ENCODE data around the gene FEM1A. TPM values are rescaled to one million over a fixed set of nuclear protein-coding genes. Genes with fewer than 3 reads are reported as not detected.

The FEM1A gene
- total RNA-seq, 1 experiment from 2014 or later, result 13.4 TPM

GRCh38 chr19:4754248-4754647, 37.3 kb upstream of the FEM1A start:
- Histone ChIP-seq H3K36me3 (ENCODE audit: control insufficient read depth, insufficient read depth, low read length) (no peaks in the 10 kb centered on the region), H3K4me1 (ENCODE audit: control insufficient read depth, insufficient read depth, low read length) (no peaks in the 10 kb centered on the region), H3K9me3 (ENCODE audit: control insufficient read depth, insufficient read depth, low read depth, low read length) (no peaks in the 10 kb centered on the region), H3K27me3 (ENCODE audit: control insufficient read depth, insufficient read depth, low read length) (no peaks in the 10 kb centered on the region), H3K27ac (ENCODE audit: low read length) (no peak overlapping the region), H3K4me3 (ENCODE audit: low read depth in 2 of 2, low read length in 2 of 2) (no peak overlapping the region)
- DNase-seq (ENCODE audit: low read depth, low spot score), result no peak
- intact Hi-C loops (cut with micrococcal nuclease; ENCODE audit: unreplicated experiment), result no loop called here
- in situ Hi-C loops (cut with HindIII; ENCODE audit: low pct_unique_long_range_greater_than_20kb, low sequenced_read_pairs), result no loop called here
- no TSS peak for BruUV-seq (replicated peaks)
- CTCF ChIA-PET, result no interaction called here
- no peak for TF ChIP-seq POLR2AphosphoS5 (IDR thresholded peaks at IDR 0.05; ENCODE audit: low read depth, low read length)
- TF ChIP-seq, protein P1, sequence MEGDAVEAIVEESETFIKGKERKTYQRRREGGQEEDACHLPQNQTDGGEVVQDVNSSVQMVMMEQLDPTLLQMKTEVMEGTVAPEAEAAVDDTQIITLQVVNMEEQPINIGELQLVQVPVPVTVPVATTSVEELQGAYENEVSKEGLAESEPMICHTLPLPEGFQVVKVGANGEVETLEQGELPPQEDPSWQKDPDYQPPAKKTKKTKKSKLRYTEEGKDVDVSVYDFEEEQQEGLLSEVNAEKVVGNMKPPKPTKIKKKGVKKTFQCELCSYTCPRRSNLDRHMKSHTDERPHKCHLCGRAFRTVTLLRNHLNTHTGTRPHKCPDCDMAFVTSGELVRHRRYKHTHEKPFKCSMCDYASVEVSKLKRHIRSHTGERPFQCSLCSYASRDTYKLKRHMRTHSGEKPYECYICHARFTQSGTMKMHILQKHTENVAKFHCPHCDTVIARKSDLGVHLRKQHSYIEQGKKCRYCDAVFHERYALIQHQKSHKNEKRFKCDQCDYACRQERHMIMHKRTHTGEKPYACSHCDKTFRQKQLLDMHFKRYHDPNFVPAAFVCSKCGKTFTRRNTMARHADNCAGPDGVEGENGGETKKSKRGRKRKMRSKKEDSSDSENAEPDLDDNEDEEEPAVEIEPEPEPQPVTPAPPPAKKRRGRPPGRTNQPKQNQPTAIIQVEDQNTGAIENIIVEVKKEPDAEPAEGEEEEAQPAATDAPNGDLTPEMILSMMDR (IDR thresholded peaks at IDR 0.05), result no peak
- no peak for TF ChIP-seq SIN3A (IDR thresholded peaks at IDR 0.05; ENCODE audit: borderline replicate concordance, insufficient read depth, low read depth, low read length)
- TF ChIP-seq TCF7L2 (IDR thresholded peaks at IDR 0.05; ENCODE audit: low read depth, low read length), result no peak
- TF ChIP-seq, protein P2, sequence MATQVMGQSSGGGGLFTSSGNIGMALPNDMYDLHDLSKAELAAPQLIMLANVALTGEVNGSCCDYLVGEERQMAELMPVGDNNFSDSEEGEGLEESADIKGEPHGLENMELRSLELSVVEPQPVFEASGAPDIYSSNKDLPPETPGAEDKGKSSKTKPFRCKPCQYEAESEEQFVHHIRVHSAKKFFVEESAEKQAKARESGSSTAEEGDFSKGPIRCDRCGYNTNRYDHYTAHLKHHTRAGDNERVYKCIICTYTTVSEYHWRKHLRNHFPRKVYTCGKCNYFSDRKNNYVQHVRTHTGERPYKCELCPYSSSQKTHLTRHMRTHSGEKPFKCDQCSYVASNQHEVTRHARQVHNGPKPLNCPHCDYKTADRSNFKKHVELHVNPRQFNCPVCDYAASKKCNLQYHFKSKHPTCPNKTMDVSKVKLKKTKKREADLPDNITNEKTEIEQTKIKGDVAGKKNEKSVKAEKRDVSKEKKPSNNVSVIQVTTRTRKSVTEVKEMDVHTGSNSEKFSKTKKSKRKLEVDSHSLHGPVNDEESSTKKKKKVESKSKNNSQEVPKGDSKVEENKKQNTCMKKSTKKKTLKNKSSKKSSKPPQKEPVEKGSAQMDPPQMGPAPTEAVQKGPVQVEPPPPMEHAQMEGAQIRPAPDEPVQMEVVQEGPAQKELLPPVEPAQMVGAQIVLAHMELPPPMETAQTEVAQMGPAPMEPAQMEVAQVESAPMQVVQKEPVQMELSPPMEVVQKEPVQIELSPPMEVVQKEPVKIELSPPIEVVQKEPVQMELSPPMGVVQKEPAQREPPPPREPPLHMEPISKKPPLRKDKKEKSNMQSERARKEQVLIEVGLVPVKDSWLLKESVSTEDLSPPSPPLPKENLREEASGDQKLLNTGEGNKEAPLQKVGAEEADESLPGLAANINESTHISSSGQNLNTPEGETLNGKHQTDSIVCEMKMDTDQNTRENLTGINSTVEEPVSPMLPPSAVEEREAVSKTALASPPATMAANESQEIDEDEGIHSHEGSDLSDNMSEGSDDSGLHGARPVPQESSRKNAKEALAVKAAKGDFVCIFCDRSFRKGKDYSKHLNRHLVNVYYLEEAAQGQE (IDR thresholded peaks at IDR 0.05; ENCODE audit: insufficient read depth in 1 of 2, low read depth in 2 of 2, low read length in 1 of 2), result no peak
- no peak for ATAC-seq
- POLR2A ChIA-PET, result interaction anchor here (0.7 kb wide), 1 partner anchor 216 kb away, joined by 11 read pairs; no protein-coding TSS in a partner anchor

- no peaks in the 10 kb centered on the region for H3K4me1 ChIP-seq (ENCODE audit: control insufficient read depth, insufficient read depth, low read length)
- in situ Hi-C loops (cut with HindIII; ENCODE audit: low pct_unique_long_range_greater_than_20kb, low sequenced_read_pairs), result no loop called here
- BruUV-seq (replicated peaks), result no TSS peak
- no peak overlapping the region for H3K27ac ChIP-seq (ENCODE audit: low read length)
- H3K27me3 ChIP-seq (ENCODE audit: control insufficient read depth, insufficient read depth, low read length), result no peaks in the 10 kb centered on the region
- no peak overlapping the region for H3K4me3 ChIP-seq (ENCODE audit: low read depth in 2 of 2, low read length in 2 of 2)
- intact Hi-C loops (cut with micrococcal nuclease; ENCODE audit: unreplicated experiment), result no loop called here
- DNase-seq (ENCODE audit: low read depth, low spot score) (no peak), ATAC-seq (no peak)
- no peaks in the 10 kb centered on the region for H3K9me3 ChIP-seq (ENCODE audit: control insufficient read depth, insufficient read depth, low read depth, low read length)
- ChIA-PET POLR2A (interaction anchor here (0.6 kb wide), 1 partner anchor 10 kb away, joined by 3 read pairs; no protein-coding TSS in a partner anchor), CTCF (no interaction called here)
- TF ChIP-seq, protein P2 (IDR thresholded peaks at IDR 0.05; ENCODE audit: insufficient read depth in 1 of 2, low read depth in 2 of 2, low read length in 1 of 2), result no peak
- TF ChIP-seq TCF7L2 (IDR thresholded peaks at IDR 0.05; ENCODE audit: low read depth, low read length) (no peak), POLR2AphosphoS5 (IDR thresholded peaks at IDR 0.05; ENCODE audit: low read depth, low read length) (no peak), SIN3A (IDR thresholded peaks at IDR 0.05; ENCODE audit: borderline replicate concordance, insufficient read depth, low read depth, low read length) (no peak)
- TF ChIP-seq, protein P1 (IDR thresholded peaks at IDR 0.05), result no peak
- no peaks in the 10 kb centered on the region for H3K36me3 ChIP-seq (ENCODE audit: control insufficient read depth, insufficient read depth, low read length)
Observed at GRCh38 chr19:4755459-4755858, 36.1 kb upstream of the FEM1A start.
